Measurements from ENCODE around the gene PPWD1.

PPWD1 gene

DNA sequence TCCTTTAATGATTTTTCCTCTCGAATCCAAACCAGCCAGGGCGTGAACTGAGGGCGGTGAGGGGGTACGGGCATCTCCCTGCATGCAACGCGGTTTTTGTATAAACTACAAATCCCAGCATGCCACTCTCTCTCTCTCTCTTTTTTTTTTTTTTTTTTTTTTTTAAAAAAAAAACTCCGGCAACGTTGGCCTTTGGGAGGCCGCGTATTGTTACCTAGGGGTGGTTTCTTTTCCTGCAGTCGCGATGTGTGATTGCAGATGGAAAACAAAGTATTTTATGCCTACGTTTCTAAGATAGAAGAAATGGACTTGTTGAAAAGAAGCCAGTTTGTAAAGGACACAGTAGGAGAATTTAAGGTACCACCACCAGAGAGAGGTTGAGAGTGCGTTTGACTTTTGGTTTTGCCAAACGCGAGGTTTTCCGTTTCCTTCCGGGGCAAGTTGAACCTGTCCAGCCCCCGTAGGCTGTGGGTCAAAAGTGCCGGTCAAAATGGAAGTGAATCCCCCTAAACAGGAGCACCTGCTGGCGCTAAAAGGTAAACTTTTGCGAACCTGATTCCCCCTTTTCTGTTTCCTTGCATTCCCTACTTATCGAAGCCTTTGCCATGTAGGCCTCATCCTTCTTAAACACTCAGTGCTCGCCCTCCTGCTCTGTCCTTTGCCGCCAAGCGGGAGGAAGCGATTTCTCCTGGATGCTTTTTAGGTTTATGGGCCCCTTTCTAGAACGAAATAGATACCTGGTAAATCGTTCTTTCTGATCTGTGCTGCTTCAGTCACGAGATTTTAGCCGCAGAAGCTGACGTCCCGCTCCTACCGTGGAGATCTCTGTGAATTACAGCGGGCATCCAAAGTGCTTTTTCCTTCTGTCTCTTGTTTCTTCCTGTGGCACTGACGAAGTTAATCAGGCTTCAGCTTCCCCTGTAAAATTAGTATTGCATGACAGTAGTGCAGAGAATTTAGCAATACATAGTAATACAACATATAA lies 61.8 kb downstream of the PPWD1 start, which contains the start of the genes SHLD3 and TRAPPC13:
Gene SHLD3, plus strand, starts transcription at position 457 of the 985 bp plus-strand sequence. CDS start 4,561 bp downstream, outside the sequence.
Gene TRAPPC13, plus strand, starts transcription at position 457 of the 985 bp plus-strand sequence. Its CDS starts 34 bp downstream, at position 491.
- Histone ChIP-seq H4K91ac (ENCODE audit: low read length) (peak within 1 kb of the TSS; percentile 18), H3K9ac (ENCODE audit: low read length) (peak within 1 kb of the TSS; percentile 96), H4K8ac (ENCODE audit: low read length) (peak within 1 kb of the TSS; percentile 89), H2BK15ac (ENCODE audit: low read depth, poor library complexity, severe bottlenecking) (no peak within 1 kb of the TSS), H3K36me3 (ENCODE audit: control insufficient read depth in 1 of 2, insufficient read depth in 2 of 2, low read depth in 1 of 2, low read length in 2 of 2) (peaks cover 2 to 11% of the 10 kb centered on the region in 2 experiments), H3K18ac (ENCODE audit: low read depth in 1 of 2, low read length in 2 of 2) (peak within 1 kb of the TSS; percentile 58 to 80), H3K9me3 (ENCODE audit: control insufficient read depth, low read length) (no peaks in the 10 kb centered on the region), H3K27me3 (ENCODE audit: control insufficient read depth in 1 of 2, insufficient read depth in 1 of 2, low read length in 2 of 2) (no peaks in the 10 kb centered on the region), H3K4me2 (ENCODE audit: low read length, poor library complexity, severe bottlenecking) (peak within 1 kb of the TSS; percentile 74), H3K14ac (ENCODE audit: low read length in 2 of 2) (peak within 1 kb of the TSS in 1 of 2 experiments; percentile 65), H3K4ac (ENCODE audit: low read depth in 1 of 2, low read length in 2 of 2) (peak within 1 kb of the TSS in 1 of 2 experiments; percentile 92), H3K4me1 (ENCODE audit: control insufficient read depth, insufficient read depth, low read depth, low read length) (peaks cover 6% of the 10 kb centered on the region), H3K4me3 (ENCODE audit: insufficient read depth in 1 of 2, low read depth in 1 of 2, low read length in 2 of 2) (peak within 1 kb of the TSS; percentile 81 to 88), H2BK5ac (ENCODE audit: low read depth, low read length, poor library complexity, severe bottlenecking) (peak within 1 kb of the TSS; percentile 69), H2BK12ac (ENCODE audit: low read length in 2 of 2) (no peak within 1 kb of the TSS), H3K23ac (ENCODE audit: low read length in 2 of 2) (peak within 1 kb of the TSS in 1 of 2 experiments; percentile 72), H2BK120ac (ENCODE audit: low read depth, low read length) (no peak within 1 kb of the TSS), H2AK5ac (ENCODE audit: low read length, severe bottlenecking) (no peak within 1 kb of the TSS), H2AFZ (ENCODE audit: low read depth, low read length) (peak within 1 kb of the TSS; percentile 72), H3K27ac (ENCODE audit: low read length, poor library complexity, severe bottlenecking) (peak within 1 kb of the TSS; percentile 94), H3K79me1 (replicated peaks; ENCODE audit: low read length, poor library complexity, severe bottlenecking) (peaks cover 11% of the 10 kb centered on the region)
- peak; percentile 94 for DNase-seq
- WGBS = under 1% methylated on average over 35 of the region's 36 CpGs

DNA sequence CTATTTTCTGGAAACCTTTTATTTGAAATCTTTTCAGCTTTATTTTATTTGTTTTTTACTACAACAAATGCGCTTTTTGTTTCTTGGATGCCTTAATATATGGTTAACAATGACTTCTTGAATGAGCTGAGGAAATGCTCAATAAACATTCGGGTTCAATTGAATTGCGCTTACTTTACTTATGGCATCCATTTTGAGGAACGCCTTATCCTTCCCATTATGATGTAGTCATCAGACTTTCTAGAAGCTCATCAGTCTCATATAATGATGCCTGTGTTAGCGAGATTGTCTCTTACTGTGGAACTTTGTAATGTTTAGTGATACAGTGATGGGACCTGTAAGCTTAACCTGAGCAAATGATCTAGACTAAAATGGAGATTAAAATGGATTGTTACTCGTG lies 62.6 kb downstream of the PPWD1 start:
- H3K27ac ChIP-seq (ENCODE audit: low read length, poor library complexity, severe bottlenecking) = no peak overlapping the region
- no peak overlapping the region for H2BK12ac ChIP-seq (ENCODE audit: low read length in 2 of 2)
- H4K91ac ChIP-seq (ENCODE audit: low read length) = no peak overlapping the region
- H2BK5ac ChIP-seq (ENCODE audit: low read depth, low read length, poor library complexity, severe bottlenecking) = no peak overlapping the region
- H3K23ac ChIP-seq (ENCODE audit: low read length in 2 of 2) = no peak overlapping the region
- no peak overlapping the region for H3K18ac ChIP-seq (ENCODE audit: low read depth in 1 of 2, low read length in 2 of 2)
- H3K79me1 ChIP-seq (replicated peaks; ENCODE audit: low read length, poor library complexity, severe bottlenecking) = peaks cover 11% of the 10 kb centered on the region
- H2BK15ac ChIP-seq (ENCODE audit: low read depth, poor library complexity, severe bottlenecking) = no peak overlapping the region
- H3K27me3 ChIP-seq (ENCODE audit: control insufficient read depth in 1 of 2, insufficient read depth in 1 of 2, low read length in 2 of 2) = no peaks in the 10 kb centered on the region
- peaks cover 6% of the 10 kb centered on the region for H3K4me1 ChIP-seq (ENCODE audit: control insufficient read depth, insufficient read depth, low read depth, low read length)
- no peak overlapping the region for H3K4me2 ChIP-seq (ENCODE audit: low read length, poor library complexity, severe bottlenecking)
- peak overlapping the region in 1 of 2 experiments; percentile 88 for H3K4me3 ChIP-seq (ENCODE audit: insufficient read depth in 1 of 2, low read depth in 1 of 2, low read length in 2 of 2)
- H4K8ac ChIP-seq (ENCODE audit: low read length) = no peak overlapping the region
- peaks cover 2 to 14% of the 10 kb centered on the region in 2 experiments for H3K36me3 ChIP-seq (ENCODE audit: control insufficient read depth in 1 of 2, insufficient read depth in 2 of 2, low read depth in 1 of 2, low read length in 2 of 2)
- H3K9ac ChIP-seq (ENCODE audit: low read length) = peak overlapping the region; percentile 96
- H2BK120ac ChIP-seq (ENCODE audit: low read depth, low read length) = no peak overlapping the region
- no peak overlapping the region for H3K14ac ChIP-seq (ENCODE audit: low read length in 2 of 2)
- H3K4ac ChIP-seq (ENCODE audit: low read depth in 1 of 2, low read length in 2 of 2) = no peak overlapping the region
- H2AFZ ChIP-seq (ENCODE audit: low read depth, low read length) = no peak overlapping the region
- no peak overlapping the region for H2AK5ac ChIP-seq (ENCODE audit: low read length, severe bottlenecking)
- H3K9me3 ChIP-seq (ENCODE audit: control insufficient read depth, low read length) = no peaks in the 10 kb centered on the region
- DNase-seq = peak; percentile 4
- 82% methylated on average over 5 of the region's 6 CpGs for WGBS

DNA sequence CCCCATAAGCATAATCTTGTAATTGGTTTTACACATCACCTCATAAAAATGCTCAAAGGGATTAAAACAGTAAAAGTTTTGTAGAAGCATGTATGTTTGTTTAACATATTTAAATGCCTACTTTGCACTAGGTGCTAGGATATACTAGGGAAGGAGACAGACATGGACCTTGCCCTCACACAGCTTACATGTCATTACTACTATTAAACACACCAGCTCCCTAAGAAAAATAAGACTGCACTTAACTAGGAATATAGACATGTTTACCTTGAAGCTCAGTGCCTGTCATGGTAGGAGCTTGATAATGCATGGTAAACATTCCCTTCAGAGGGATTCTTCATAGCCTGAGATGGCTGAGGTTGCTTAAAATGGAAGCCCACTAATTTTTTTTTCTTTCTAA lies 67.9 kb downstream of the PPWD1 start:
- H3K36me3 ChIP-seq (ENCODE audit: control insufficient read depth in 1 of 2, insufficient read depth in 2 of 2, low read depth in 1 of 2, low read length in 2 of 2) = peaks cover 3 to 22% of the 10 kb centered on the region in 2 experiments
- H2AK5ac ChIP-seq (ENCODE audit: low read length, severe bottlenecking) = no peak overlapping the region
- no peak for DNase-seq
- peaks cover 3% of the 10 kb centered on the region for H3K4me1 ChIP-seq (ENCODE audit: control insufficient read depth, insufficient read depth, low read depth, low read length)
- no peak overlapping the region for H2BK5ac ChIP-seq (ENCODE audit: low read depth, low read length, poor library complexity, severe bottlenecking)
- no peak overlapping the region for H3K4ac ChIP-seq (ENCODE audit: low read depth in 1 of 2, low read length in 2 of 2)
- H3K23ac ChIP-seq (ENCODE audit: low read length in 2 of 2) = no peak overlapping the region
- peaks cover 18% of the 10 kb centered on the region for H3K79me1 ChIP-seq (replicated peaks; ENCODE audit: low read length, poor library complexity, severe bottlenecking)
- H2BK15ac ChIP-seq (ENCODE audit: low read depth, poor library complexity, severe bottlenecking) = no peak overlapping the region
- no peak overlapping the region for H3K27ac ChIP-seq (ENCODE audit: low read length, poor library complexity, severe bottlenecking)
- no peak overlapping the region for H2BK12ac ChIP-seq (ENCODE audit: low read length in 2 of 2)
- no peak overlapping the region for H3K4me2 ChIP-seq (ENCODE audit: low read length, poor library complexity, severe bottlenecking)
- H3K18ac ChIP-seq (ENCODE audit: low read depth in 1 of 2, low read length in 2 of 2) = no peak overlapping the region
- no peak overlapping the region for H3K4me3 ChIP-seq (ENCODE audit: insufficient read depth in 1 of 2, low read depth in 1 of 2, low read length in 2 of 2)
- no peak overlapping the region for H2BK120ac ChIP-seq (ENCODE audit: low read depth, low read length)
- H3K14ac ChIP-seq (ENCODE audit: low read length in 2 of 2) = no peak overlapping the region
- no peak overlapping the region for H2AFZ ChIP-seq (ENCODE audit: low read depth, low read length)
- H4K91ac ChIP-seq (ENCODE audit: low read length) = no peak overlapping the region
- H3K9me3 ChIP-seq (ENCODE audit: control insufficient read depth, low read length) = no peaks in the 10 kb centered on the region
- H3K27me3 ChIP-seq (ENCODE audit: control insufficient read depth in 1 of 2, insufficient read depth in 1 of 2, low read length in 2 of 2) = no peaks in the 10 kb centered on the region
- no peak overlapping the region for H3K9ac ChIP-seq (ENCODE audit: low read length)
- no peak overlapping the region for H4K8ac ChIP-seq (ENCODE audit: low read length)
